OCI-LY1 (cell line): ENCODE results near the gene GOLGB1.

Experiments used
- EZH2 ChIP-seq: fragments of 200-600 bp; sonication (generic), shearing (Covaris generic); IDR thresholded peaks from 2 replicates; pipeline ENCODE4 v1.8.0; 2017; ENCODE audit warnings: borderline replicate concordance, mixed run types, mild to moderate bottlenecking, antibody characterized with exemption, low read length, moderate library complexity, mixed read lengths
- TF ChIP-seq, protein P1 (sequence below): fragments of 200-600 bp; sonication (generic), shearing (Covaris generic); IDR thresholded peaks from 2 replicates; pipeline ENCODE4 v1.5.1; 2017; ENCODE audit warnings: mild to moderate bottlenecking, antibody characterized with exemption, low read length, moderate library complexity, mixed read lengths

- TF ChIP-seq, protein P1, sequence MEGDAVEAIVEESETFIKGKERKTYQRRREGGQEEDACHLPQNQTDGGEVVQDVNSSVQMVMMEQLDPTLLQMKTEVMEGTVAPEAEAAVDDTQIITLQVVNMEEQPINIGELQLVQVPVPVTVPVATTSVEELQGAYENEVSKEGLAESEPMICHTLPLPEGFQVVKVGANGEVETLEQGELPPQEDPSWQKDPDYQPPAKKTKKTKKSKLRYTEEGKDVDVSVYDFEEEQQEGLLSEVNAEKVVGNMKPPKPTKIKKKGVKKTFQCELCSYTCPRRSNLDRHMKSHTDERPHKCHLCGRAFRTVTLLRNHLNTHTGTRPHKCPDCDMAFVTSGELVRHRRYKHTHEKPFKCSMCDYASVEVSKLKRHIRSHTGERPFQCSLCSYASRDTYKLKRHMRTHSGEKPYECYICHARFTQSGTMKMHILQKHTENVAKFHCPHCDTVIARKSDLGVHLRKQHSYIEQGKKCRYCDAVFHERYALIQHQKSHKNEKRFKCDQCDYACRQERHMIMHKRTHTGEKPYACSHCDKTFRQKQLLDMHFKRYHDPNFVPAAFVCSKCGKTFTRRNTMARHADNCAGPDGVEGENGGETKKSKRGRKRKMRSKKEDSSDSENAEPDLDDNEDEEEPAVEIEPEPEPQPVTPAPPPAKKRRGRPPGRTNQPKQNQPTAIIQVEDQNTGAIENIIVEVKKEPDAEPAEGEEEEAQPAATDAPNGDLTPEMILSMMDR = no peak
- no peak for TF ChIP-seq EZH2
These were observed 36.9 kb upstream of the GOLGB1 start for GRCh38 chr3:121786485-121786884.
